ENCODE results near the gene INTS14. TPM values are rescaled to one million over a fixed set of nuclear protein-coding genes. Genes with fewer than 3 reads are reported as not detected.

Gene INTS14
- total RNA-seq, 1 experiment from 2014 or later = 28.3 TPM

GRCh38 chr15:65633752-65634151, 22.8 kb upstream of the INTS14 start (continued):
- TF ChIP-seq PREB (CRISPR knock-in tag; IDR thresholded peaks at IDR 0.05; ENCODE audit: borderline replicate concordance) (no peak), ATF1 (CRISPR knock-in tag; IDR thresholded peaks at IDR 0.05) (no peak)

DNA sequence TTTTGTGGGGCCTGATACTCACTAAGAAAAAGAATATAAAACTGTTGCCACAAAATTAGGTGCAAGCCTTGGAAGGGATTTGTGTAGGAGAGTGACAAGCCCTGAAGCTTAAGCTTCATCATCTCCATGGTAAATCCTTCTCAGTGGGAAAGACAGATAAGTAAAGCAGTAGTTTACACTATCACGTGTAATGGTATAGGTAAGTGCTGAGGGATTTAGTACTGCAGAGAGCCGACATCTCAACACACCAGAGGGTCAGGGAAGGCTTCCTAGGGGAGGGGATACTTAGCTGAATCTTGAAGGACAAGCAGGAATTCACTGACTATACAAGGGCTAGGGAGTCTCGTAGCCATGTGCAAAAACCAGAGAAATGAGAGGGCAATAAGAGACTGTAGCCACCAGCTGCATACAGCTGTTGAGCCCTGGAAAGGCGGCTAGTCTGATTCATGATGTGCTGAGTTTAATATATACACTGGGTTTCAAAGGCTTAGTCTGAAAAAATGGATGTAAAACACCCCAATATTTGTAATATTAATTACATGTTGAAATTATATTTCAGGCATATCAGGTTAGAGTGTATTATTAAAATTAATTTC, 21.9 kb upstream of the INTS14 start:
- ATAC-seq = no peak
- TF ChIP-seq SMAD4 (CRISPR knock-in tag; IDR thresholded peaks at IDR 0.05) (no peak), KAT7 (CRISPR knock-in tag; IDR thresholded peaks at IDR 0.05; ENCODE audit: borderline replicate concordance) (no peak), ZNF532 (CRISPR knock-in tag; IDR thresholded peaks at IDR 0.05; ENCODE audit: borderline replicate concordance) (no peak), GTF2I (CRISPR knock-in tag; conservative IDR thresholded peaks at IDR 0.05) (no peak), AFF4 (CRISPR knock-in tag; IDR thresholded peaks at IDR 0.05; ENCODE audit: borderline replicate concordance) (no peak), NR1H2 (CRISPR knock-in tag; IDR thresholded peaks at IDR 0.05) (no peak), NFE2L1 (CRISPR knock-in tag; IDR thresholded peaks at IDR 0.05) (no peak), ATF3 (CRISPR knock-in tag; conservative IDR thresholded peaks at IDR 0.05) (no peak), ZNF121 (CRISPR knock-in tag; IDR thresholded peaks at IDR 0.05) (no peak)
- TF ChIP-seq, protein P1, sequence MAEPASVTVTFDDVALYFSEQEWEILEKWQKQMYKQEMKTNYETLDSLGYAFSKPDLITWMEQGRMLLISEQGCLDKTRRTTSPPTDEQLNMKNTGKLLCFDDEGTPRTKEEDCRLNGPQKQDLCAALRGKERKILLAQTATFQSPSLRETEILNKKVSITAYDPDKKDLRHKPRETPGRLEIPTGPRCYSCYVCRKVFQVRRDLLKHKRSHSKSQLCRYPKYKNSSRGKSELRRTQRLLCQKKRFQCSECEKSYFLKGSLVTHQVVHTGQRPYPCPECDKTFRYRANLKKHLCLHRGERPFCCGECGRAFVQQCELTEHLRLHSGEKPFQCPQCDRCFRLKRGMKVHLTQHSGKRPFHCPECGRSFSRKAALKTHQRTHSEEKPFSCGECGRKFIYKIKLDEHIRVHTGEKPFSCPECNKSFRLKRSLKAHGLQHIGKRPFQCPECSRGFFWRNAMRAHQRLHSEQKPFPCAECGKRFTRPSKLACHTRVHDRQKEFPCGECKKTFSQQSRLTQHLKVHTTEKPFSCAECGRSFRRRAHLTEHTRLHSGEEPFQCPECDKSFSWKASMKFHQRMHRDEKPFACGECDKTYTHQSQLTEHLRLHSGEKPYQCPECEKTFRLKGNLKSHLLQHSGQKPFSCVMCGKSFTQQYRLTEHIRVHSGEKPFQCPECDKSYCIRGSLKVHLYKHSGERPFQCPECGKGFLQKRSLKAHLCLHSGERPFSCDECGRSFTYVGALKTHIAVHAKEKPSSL (CRISPR knock-in tag; conservative IDR thresholded peaks at IDR 0.05) = no peak
- TF ChIP-seq, protein P2, sequence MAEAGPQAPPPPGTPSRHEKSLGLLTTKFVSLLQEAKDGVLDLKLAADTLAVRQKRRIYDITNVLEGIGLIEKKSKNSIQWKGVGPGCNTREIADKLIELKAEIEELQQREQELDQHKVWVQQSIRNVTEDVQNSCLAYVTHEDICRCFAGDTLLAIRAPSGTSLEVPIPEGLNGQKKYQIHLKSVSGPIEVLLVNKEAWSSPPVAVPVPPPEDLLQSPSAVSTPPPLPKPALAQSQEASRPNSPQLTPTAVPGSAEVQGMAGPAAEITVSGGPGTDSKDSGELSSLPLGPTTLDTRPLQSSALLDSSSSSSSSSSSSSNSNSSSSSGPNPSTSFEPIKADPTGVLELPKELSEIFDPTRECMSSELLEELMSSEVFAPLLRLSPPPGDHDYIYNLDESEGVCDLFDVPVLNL (CRISPR knock-in tag; IDR thresholded peaks at IDR 0.05; ENCODE audit: borderline replicate concordance, low read depth) = no peak
- TF ChIP-seq, protein P3, sequence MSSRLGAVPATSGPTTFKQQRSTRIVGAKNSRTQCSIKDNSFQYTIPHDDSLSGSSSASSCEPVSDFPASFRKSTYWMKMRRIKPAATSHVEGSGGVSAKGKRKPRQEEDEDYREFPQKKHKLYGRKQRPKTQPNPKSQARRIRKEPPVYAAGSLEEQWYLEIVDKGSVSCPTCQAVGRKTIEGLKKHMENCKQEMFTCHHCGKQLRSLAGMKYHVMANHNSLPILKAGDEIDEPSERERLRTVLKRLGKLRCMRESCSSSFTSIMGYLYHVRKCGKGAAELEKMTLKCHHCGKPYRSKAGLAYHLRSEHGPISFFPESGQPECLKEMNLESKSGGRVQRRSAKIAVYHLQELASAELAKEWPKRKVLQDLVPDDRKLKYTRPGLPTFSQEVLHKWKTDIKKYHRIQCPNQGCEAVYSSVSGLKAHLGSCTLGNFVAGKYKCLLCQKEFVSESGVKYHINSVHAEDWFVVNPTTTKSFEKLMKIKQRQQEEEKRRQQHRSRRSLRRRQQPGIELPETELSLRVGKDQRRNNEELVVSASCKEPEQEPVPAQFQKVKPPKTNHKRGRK (CRISPR knock-in tag; IDR thresholded peaks at IDR 0.05; ENCODE audit: borderline replicate concordance) = no peak
- CTCF ChIA-PET = interaction anchor here (1.1 to 1.9 kb wide), 2 partner anchors 22 to 230 kb away, joined by 3 to 7 read pairs; partner anchors contain the start of gene INTS14
- POLR2A ChIA-PET = no interaction called here
- Mint-ChIP-seq H3K27me3 (ENCODE audit: low read depth) (no peaks in the 10 kb centered on the region), H3K36me3 (no peaks in the 10 kb centered on the region), H3K27ac (no peak overlapping the region), H3K4me1 (peaks cover 9% of the 10 kb centered on the region; the same call in 1 of the 2 replicates), H3K9me3 (no peaks in the 10 kb centered on the region), H3K4me3 (no peak overlapping the region)
- DNase-seq (ENCODE audit: low spot score) = no peak
